ENCODE results near the gene UBE2E3.

The UBE2E3 gene

GRCh38 chr2:181104512-181105115, 124.2 kb downstream of the UBE2E3 start:
- no peaks in the 10 kb centered on the region for H3K79me2 ChIP-seq
- no peaks in the 10 kb centered on the region for H3K36me3 ChIP-seq (ENCODE audit: control insufficient read depth, insufficient read depth, low read length)
- no peaks in the 10 kb centered on the region for H3K27me3 ChIP-seq (ENCODE audit: control insufficient read depth, insufficient read depth, low read length)
- no peak overlapping the region for H3K4me2 ChIP-seq (ENCODE audit: low read length)
- H2AFZ ChIP-seq: no peak overlapping the region
- no peak overlapping the region for H3K27ac ChIP-seq
- no peak overlapping the region for H3K4me3 ChIP-seq (ENCODE audit: low read depth, low read length)
- TF ChIP-seq CTCF (IDR thresholded peaks at IDR 0.05): peak; percentile 60
- H3K4me1 ChIP-seq: no peaks in the 10 kb centered on the region
- H3K9ac ChIP-seq: no peak overlapping the region
- H3K9me3 ChIP-seq (ENCODE audit: control insufficient read depth, low read length): no peaks in the 10 kb centered on the region

GRCh38 chr2:181105562-181105961, 125.2 kb downstream of the UBE2E3 start:
- H3K4me1 ChIP-seq: no peaks in the 10 kb centered on the region
- no peak overlapping the region for H2AFZ ChIP-seq
- H3K4me3 ChIP-seq (ENCODE audit: low read depth, low read length): no peak overlapping the region
- no peaks in the 10 kb centered on the region for H3K27me3 ChIP-seq (ENCODE audit: control insufficient read depth, insufficient read depth, low read length)
- no peak overlapping the region for H3K27ac ChIP-seq
- TF ChIP-seq CTCF (IDR thresholded peaks at IDR 0.05): no peak
- H3K9me3 ChIP-seq (ENCODE audit: control insufficient read depth, low read length): no peaks in the 10 kb centered on the region
- no peaks in the 10 kb centered on the region for H3K79me2 ChIP-seq
- no peak overlapping the region for H3K9ac ChIP-seq
- H3K36me3 ChIP-seq (ENCODE audit: control insufficient read depth, insufficient read depth, low read length): no peaks in the 10 kb centered on the region
- H3K4me2 ChIP-seq (ENCODE audit: low read length): no peak overlapping the region

- no peaks in the 10 kb centered on the region for H3K36me3 ChIP-seq (ENCODE audit: control insufficient read depth, insufficient read depth, low read length)
- H3K27ac ChIP-seq: no peak overlapping the region
Measured at GRCh38 chr2:181106229-181106628, 125.8 kb downstream of the UBE2E3 start.

GRCh38 chr2:181106789-181107627, 126.6 kb downstream of the UBE2E3 start:
- no peak for TF ChIP-seq CTCF (IDR thresholded peaks at IDR 0.05)
- Histone ChIP-seq H3K79me2 (no peaks in the 10 kb centered on the region), H3K9ac (no peak overlapping the region), H3K27me3 (ENCODE audit: control insufficient read depth, insufficient read depth, low read length) (no peaks in the 10 kb centered on the region), H3K4me3 (ENCODE audit: low read depth, low read length) (no peak overlapping the region), H3K27ac (no peak overlapping the region), H3K9me3 (ENCODE audit: control insufficient read depth, low read length) (no peaks in the 10 kb centered on the region), H3K36me3 (ENCODE audit: control insufficient read depth, insufficient read depth, low read length) (no peaks in the 10 kb centered on the region), H3K4me1 (no peaks in the 10 kb centered on the region), H2AFZ (no peak overlapping the region), H3K4me2 (ENCODE audit: low read length) (no peak overlapping the region)

More at GRCh38 chr2:181106229-181106628, 125.8 kb downstream of the UBE2E3 start:
- no peaks in the 10 kb centered on the region for H3K27me3 ChIP-seq (ENCODE audit: control insufficient read depth, insufficient read depth, low read length)
- H3K9ac ChIP-seq: no peak overlapping the region
- no peak for TF ChIP-seq CTCF (IDR thresholded peaks at IDR 0.05)
- no peak overlapping the region for H3K4me3 ChIP-seq (ENCODE audit: low read depth, low read length)
- no peaks in the 10 kb centered on the region for H3K4me1 ChIP-seq
- no peaks in the 10 kb centered on the region for H3K9me3 ChIP-seq (ENCODE audit: control insufficient read depth, low read length)
- no peak overlapping the region for H2AFZ ChIP-seq
- H3K79me2 ChIP-seq: no peaks in the 10 kb centered on the region
- H3K4me2 ChIP-seq (ENCODE audit: low read length): no peak overlapping the region
